ENCODE results near the gene DGCR6L.

The DGCR6L gene

GRCh38 chr22:20296598-20296997, 23.3 kb downstream of the DGCR6L start:
- no peaks in the 10 kb centered on the region for H3K27me3 ChIP-seq (ENCODE audit: insufficient read depth, poor library complexity, severe bottlenecking)
- H3K4me3 ChIP-seq (ENCODE audit: severe bottlenecking) = no peak overlapping the region
- no peaks in the 10 kb centered on the region for H3K9me3 ChIP-seq (ENCODE audit: severe bottlenecking)

GRCh38 chr22:20295262-20296064, 24.4 kb downstream of the DGCR6L start:
- H3K36me3 ChIP-seq (ENCODE audit: low read depth) = no peaks in the 10 kb centered on the region
- no peaks in the 10 kb centered on the region for H3K9me3 ChIP-seq (ENCODE audit: severe bottlenecking)
- H3K27ac ChIP-seq (ENCODE audit: poor library complexity, severe bottlenecking) = no peak overlapping the region
- H3K4me3 ChIP-seq (ENCODE audit: severe bottlenecking) = no peak overlapping the region
- TF ChIP-seq CTCF (IDR thresholded peaks at IDR 0.05; ENCODE audit: poor library complexity, severe bottlenecking) = no peak
- no peaks in the 10 kb centered on the region for H3K27me3 ChIP-seq (ENCODE audit: insufficient read depth, poor library complexity, severe bottlenecking)
- ATAC-seq (ENCODE audit: low read depth) (no peak), DNase-seq (ENCODE audit: low spot score) (no peak)
- H3K4me1 ChIP-seq (ENCODE audit: insufficient read depth, poor library complexity, severe bottlenecking) = no peaks in the 10 kb centered on the region

More at GRCh38 chr22:20296598-20296997, 23.3 kb downstream of the DGCR6L start:
- DNase-seq (ENCODE audit: low spot score) (no peak), ATAC-seq (ENCODE audit: low read depth) (no peak)
- Histone ChIP-seq H3K27ac (ENCODE audit: poor library complexity, severe bottlenecking) (no peak overlapping the region), H3K36me3 (ENCODE audit: low read depth) (no peaks in the 10 kb centered on the region), H3K4me1 (ENCODE audit: insufficient read depth, poor library complexity, severe bottlenecking) (no peaks in the 10 kb centered on the region)
- no peak for TF ChIP-seq CTCF (IDR thresholded peaks at IDR 0.05; ENCODE audit: poor library complexity, severe bottlenecking)

DNA sequence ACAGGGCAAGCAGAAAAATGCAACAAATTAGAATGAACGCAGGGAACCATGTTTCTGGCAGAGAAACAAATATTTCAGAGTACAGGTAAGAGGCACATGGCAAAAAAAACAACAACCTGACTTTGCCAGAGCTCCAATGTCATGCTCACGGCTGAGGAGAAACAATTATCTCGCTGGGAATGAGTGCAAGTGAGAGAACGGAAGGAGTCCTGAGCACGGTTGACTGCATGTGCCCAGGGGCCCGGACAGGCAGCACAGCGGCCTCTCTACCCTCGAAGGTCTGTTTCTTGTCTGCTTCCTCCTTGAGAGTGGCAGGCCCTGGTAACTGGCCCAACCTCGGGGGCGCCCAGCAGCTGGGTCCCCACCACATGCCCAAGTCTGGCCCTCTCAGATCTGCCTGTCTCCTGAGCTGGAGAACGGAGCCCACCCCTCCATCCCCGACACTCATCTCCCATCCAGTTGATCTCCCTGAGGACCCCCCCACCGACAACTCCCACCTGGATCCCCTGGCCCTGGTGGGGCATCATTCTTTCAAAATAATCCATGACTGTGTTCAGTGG, 27.1 kb downstream of the DGCR6L start:
- Histone ChIP-seq H3K9me3 (ENCODE audit: severe bottlenecking) (no peaks in the 10 kb centered on the region), H3K4me3 (ENCODE audit: severe bottlenecking) (no peak overlapping the region), H3K4me1 (ENCODE audit: insufficient read depth, poor library complexity, severe bottlenecking) (no peaks in the 10 kb centered on the region), H3K36me3 (ENCODE audit: low read depth) (no peaks in the 10 kb centered on the region), H3K27ac (ENCODE audit: poor library complexity, severe bottlenecking) (no peak overlapping the region), H3K27me3 (ENCODE audit: insufficient read depth, poor library complexity, severe bottlenecking) (no peaks in the 10 kb centered on the region)
- no peak for TF ChIP-seq CTCF (IDR thresholded peaks at IDR 0.05; ENCODE audit: poor library complexity, severe bottlenecking)
- ATAC-seq (ENCODE audit: low read depth) = no peak
- no peak for DNase-seq (ENCODE audit: low spot score)

DNA sequence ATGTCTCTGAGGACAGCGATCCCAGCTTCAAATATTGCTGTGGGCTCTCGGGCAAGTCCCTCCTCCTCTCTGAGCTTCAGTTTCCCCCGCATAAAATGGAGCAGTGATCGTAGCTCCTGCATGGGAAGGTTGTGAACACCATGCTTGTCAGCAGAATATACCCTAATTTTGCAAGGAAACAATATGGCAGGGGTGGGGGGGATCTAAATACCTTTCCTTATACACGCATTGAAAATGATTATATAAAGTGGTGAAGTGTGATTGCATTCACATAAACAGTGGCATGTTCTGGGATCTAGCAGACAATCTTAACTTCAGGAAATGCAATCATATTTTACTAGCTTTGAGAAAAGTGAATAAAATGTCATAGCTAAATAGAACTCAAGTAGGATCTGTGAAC, 27.8 kb downstream of the DGCR6L start:
- Histone ChIP-seq H3K27me3 (ENCODE audit: insufficient read depth, poor library complexity, severe bottlenecking) (no peaks in the 10 kb centered on the region), H3K36me3 (ENCODE audit: low read depth) (no peaks in the 10 kb centered on the region), H3K27ac (ENCODE audit: poor library complexity, severe bottlenecking) (no peak overlapping the region), H3K4me1 (ENCODE audit: insufficient read depth, poor library complexity, severe bottlenecking) (no peaks in the 10 kb centered on the region), H3K9me3 (ENCODE audit: severe bottlenecking) (no peaks in the 10 kb centered on the region), H3K4me3 (ENCODE audit: severe bottlenecking) (no peak overlapping the region)
- ATAC-seq (ENCODE audit: low read depth) (no peak), DNase-seq (ENCODE audit: low spot score) (no peak)
- no peak for TF ChIP-seq CTCF (IDR thresholded peaks at IDR 0.05; ENCODE audit: poor library complexity, severe bottlenecking)

- TF ChIP-seq CTCF (IDR thresholded peaks at IDR 0.05; ENCODE audit: poor library complexity, severe bottlenecking) = no peak
- Histone ChIP-seq H3K4me1 (ENCODE audit: insufficient read depth, poor library complexity, severe bottlenecking) (no peaks in the 10 kb centered on the region), H3K27ac (ENCODE audit: poor library complexity, severe bottlenecking) (no peak overlapping the region), H3K27me3 (ENCODE audit: insufficient read depth, poor library complexity, severe bottlenecking) (no peaks in the 10 kb centered on the region), H3K9me3 (ENCODE audit: severe bottlenecking) (no peaks in the 10 kb centered on the region), H3K36me3 (ENCODE audit: low read depth) (no peaks in the 10 kb centered on the region), H3K4me3 (ENCODE audit: severe bottlenecking) (no peak overlapping the region)
- DNase-seq (ENCODE audit: low spot score) (no peak), ATAC-seq (ENCODE audit: low read depth) (no peak)
Observed at GRCh38 chr22:20291604-20292063, 28.2 kb downstream of the DGCR6L start.
